B cell (primary cell): ENCODE measurements around the gene TMEM163.

Source experiments
- CTCF ChIP-seq: fragments of 200-600 bp; IDR thresholded peaks from one replicate; pipeline ENCODE4 v1.8.0; 2022; ENCODE audit warnings: antibody characterized with exemption, mild to moderate bottlenecking
- EZH2 ChIP-seq: IDR thresholded peaks from 2 replicates; pipeline ENCODE4 v1.6.1; 2012; ENCODE audit warnings: borderline replicate concordance, low read depth, mild to moderate bottlenecking, moderate library complexity, low read length; ENCODE audit not compliant: insufficient read depth, poor library complexity, severe bottlenecking

DNA sequence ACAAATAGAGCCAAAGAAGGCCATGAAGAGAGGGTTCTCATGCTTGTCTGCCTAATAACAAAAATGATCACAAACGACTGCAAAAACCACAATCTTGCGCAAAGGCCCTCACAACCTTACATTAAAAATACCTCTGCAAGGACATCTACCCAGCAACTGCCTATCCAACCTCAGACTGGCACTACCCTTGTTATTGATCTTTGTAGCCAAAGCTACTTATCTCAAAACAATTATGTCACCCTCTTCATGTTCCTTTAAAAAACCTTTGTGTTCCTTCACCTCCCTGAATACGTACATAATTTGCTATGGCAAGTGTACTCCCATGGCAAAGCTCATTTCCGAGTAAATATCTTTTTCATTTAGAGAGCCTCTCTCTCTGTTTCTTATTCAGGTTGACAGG, 44.1 kb downstream of the TMEM163 start:
- TF ChIP-seq EZH2 (no peak), CTCF (no peak)
